Uterus (tissue), 2 donors: Measurements from ENCODE around the gene SLCO3A1.

Experiments used
- POLR2A ChIP-seq, 2 donors: fragments of 450-650 bp; IDR thresholded peaks; one replicate each; pipeline ENCODE4 v1.6.1; 2016; ENCODE audit warnings: antibody characterized with exemption in 2 of 2, mild to moderate bottlenecking in 1 of 2, moderate library complexity in 1 of 2
- TF ChIP-seq, protein P1 (sequence below), 4 experiments: fragments of 200-600 bp in 2 of 4; fragments of 450-650 bp in 2 of 4; sonication (generic) in 2 of 4; IDR thresholded peaks; one replicate each; pipeline ENCODE4 v1.5.1; 2016 to 2019; ENCODE audit warnings: antibody characterized with exemption in 4 of 4, mild to moderate bottlenecking in 2 of 4, moderate library complexity in 1 of 4

DNA sequence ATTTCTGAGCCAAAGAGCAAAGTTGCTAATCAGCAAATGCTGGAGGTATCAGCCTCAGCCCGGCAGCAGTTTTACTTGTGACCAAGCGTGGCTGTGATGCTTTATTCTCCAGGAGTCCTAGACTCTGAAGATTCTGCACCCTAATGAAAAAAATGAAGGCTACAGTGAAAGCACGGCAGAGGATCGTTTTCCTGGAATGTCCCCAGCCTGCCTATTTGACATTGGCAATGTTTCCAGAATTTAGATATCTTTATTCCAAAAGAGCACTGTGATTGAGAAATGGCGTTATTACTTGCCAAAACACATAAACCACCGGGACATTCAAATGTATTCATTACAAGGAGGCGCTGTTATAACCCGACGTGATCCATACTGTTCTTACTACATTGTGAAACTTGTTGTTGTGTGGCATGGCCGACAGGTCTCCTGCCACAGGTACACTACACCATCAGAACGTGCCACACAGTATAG, 263.8 kb downstream of the SLCO3A1 start:
- TF ChIP-seq, protein P1, sequence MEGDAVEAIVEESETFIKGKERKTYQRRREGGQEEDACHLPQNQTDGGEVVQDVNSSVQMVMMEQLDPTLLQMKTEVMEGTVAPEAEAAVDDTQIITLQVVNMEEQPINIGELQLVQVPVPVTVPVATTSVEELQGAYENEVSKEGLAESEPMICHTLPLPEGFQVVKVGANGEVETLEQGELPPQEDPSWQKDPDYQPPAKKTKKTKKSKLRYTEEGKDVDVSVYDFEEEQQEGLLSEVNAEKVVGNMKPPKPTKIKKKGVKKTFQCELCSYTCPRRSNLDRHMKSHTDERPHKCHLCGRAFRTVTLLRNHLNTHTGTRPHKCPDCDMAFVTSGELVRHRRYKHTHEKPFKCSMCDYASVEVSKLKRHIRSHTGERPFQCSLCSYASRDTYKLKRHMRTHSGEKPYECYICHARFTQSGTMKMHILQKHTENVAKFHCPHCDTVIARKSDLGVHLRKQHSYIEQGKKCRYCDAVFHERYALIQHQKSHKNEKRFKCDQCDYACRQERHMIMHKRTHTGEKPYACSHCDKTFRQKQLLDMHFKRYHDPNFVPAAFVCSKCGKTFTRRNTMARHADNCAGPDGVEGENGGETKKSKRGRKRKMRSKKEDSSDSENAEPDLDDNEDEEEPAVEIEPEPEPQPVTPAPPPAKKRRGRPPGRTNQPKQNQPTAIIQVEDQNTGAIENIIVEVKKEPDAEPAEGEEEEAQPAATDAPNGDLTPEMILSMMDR (IDR thresholded peaks at IDR 0.05) = no peak
- no peak for TF ChIP-seq POLR2A (IDR thresholded peaks at IDR 0.05)
